HG03460 (cell line): Measurements from ENCODE around the gene HOXD3.

Source experiments
- ATAC-seq: cut with Tn5 transposase; IDR thresholded peaks from one replicate; pipeline ENCODE4 v1.9.1; 2021; ENCODE audit not compliant: unreplicated experiment

HOXD3 gene

DNA sequence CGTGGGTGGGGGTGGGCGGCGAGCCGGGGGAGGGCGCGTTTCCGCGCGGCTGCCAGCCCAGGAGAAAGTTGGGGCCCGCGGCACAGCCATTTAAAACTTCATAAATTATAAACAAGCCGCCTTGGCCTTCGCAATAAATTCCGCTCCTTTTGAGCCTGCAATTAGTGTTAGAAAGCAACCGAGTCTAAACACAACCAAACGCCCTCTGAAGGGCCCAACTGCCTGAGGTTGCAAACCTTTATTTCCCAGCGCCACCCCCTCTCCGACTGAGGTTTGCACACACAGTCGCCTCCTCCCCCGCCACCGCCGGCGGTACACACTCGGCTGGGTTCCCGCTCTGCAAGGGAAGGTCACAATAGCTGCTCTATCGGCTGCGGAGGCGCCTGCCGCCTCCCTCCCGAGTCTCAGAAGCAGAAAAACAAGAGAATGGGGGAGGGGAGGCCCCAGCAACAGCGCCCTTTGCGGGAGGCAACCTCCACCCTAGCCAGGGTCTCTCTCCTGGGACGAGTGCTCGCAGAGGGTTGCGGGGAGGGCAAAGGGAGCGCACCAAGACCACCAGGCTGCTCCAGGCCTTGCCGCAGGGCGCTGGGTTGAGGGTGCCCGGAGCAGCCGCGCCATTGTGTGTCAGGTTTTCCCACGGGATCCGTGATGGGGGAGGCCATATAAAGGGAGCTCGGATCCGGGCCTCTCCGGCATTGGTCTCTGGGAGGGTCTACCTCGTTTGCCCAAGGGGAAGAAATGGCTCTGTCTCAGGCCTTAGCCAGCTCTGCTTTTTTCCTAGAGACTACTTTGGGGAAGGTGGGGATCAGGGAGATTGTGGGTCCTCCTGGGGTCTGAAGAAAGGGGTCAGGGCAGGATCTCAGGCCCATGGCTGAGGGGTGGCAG is 18.0 kb downstream of the HOXD3 start:
- ATAC-seq = no peak

DNA sequence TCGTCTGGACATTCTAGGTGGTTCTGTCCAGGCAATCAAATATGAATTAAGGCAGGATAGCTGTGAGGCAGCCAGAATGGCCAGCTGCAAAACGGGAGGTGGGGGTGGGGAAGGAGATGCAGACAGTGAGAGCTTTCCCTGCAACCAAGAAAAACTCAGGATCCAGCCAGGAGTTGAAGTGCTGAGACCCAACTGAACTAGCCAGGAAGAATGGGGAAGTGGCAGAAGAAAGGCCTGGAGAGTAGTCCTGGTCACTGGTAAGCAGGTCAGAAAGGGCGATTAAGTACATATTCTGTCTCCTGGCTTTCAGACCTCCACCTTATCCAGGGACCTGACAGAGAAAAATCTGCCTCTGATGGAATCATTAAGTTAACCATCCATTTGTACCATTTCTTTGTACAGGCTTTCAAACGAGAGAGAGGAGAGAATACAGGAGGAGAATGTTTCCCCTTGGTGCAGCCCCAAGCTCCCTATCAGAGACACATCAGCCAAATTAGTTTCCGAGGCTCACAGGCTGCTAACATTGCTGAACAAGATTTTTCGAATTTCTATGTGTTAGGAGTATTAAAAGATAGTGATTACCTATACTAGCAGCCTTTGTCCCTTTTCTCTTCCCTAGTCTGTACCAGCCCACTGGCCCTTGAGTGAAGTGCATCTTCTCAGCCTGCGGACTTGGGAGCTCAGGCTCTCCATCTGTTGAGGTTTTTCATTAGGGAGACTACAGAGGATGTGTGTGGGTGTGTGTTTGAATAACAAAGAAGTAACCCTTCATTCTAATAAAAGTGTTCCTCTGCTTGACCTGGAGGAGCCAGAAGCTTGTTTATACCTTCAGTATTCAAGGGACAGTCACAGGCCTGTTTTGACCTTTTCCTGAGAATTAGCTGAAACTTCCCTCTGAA is 18.9 kb downstream of the HOXD3 start:
- no peak for ATAC-seq

DNA sequence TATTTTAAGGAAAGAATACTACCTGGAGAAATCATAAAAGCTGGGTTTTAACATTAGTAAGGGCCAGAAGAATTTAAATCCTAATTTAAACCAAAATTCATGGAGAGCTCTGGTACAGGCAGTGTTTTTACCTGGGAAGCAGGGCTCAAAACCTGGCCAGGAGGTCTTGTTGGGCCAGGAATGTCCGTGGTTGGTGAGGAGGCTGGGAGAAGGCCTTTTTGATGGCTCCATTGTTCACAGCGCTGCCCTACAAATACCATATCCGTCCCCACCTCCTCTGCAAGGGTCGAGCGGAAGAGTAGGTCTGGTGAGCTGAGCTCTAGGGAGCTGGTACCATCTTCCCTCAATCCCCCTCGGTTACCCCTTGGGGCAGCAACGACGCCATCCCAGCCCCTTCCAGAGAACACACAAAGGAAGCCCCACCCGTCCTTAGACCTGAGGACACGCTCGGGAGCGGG is 20.5 kb downstream of the HOXD3 start:
- ATAC-seq = no peak

DNA sequence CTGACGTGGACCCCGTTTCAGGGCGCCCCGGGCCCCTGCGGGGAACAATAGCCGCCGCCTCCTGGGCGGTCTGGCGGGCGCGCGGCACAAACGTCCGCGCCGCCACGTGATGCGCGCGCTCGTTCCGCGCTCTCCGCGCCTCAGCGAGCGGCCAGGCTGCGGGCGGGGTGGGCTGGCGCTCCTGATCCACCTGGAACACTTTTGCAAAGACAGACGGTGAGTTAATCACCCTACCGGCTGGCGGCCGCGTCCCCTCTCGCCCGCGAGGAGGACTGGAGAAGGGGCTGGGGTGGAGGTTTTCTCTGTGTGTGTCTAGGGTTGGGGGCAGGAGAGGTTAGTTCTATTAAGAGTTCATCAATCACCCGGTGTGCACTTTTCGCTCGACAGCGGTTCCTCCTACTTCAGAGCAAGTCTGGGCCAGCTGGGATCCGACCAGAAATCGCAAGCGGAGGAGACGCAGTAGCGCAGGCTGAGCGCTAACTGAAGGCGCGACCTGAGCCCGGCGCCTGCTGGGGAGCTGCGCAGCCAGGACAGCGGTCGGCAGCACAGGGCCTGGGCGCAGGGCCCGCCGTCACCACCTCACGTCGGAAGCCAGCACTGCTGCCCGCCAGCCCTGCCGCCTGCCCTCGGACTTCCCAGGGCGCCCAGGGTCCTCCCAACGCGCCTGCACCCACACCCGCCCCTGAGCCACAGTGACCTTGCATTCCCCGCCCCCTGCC is 21.1 kb downstream of the HOXD3 start:
- ATAC-seq = no peak

DNA sequence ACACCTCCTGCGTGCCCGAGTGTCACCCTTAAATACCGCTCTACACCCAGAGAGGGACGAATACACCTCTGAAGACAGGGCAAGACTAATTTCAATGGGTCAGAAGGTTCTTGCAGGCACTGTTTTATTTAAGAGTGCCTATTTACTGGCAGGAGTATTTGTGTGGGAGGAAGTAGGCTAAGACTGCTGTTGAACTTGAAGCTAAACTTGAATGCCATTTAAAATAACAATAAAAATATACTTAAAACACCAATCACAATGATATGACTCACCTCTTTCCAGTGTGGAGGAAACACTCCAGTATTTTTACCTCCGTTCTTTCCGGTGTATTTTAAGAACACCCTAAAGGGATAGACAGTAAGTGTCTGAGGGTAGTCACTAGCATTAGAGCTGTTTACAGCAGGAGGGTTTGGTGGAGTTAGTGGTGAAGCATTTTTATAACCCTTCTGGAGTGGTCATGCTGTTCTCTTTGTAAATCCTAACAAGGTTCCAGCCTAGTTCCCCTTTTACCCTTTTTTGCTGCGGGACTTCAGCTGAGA is 21.7 kb downstream of the HOXD3 start:
- ATAC-seq = no peak

DNA sequence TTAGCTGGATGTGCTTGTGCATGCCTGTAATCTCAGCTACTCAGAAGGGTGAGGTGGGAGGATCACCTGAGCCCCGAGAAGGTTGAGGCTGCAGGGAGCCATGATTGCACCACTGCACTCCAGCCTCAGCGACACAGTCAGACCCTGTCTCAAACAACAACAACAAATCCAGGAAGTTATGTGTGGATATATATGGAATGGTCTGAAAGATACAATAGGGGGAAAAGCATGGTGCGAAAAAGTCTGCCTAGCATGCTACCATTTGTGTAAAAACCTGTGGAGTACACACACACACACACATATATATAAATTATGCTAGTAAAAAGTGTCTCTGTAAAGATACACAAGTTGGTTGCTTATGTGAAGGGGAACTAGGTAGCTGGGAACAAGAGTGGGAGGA is 24.4 kb downstream of the HOXD3 start:
- ATAC-seq = no peak

DNA sequence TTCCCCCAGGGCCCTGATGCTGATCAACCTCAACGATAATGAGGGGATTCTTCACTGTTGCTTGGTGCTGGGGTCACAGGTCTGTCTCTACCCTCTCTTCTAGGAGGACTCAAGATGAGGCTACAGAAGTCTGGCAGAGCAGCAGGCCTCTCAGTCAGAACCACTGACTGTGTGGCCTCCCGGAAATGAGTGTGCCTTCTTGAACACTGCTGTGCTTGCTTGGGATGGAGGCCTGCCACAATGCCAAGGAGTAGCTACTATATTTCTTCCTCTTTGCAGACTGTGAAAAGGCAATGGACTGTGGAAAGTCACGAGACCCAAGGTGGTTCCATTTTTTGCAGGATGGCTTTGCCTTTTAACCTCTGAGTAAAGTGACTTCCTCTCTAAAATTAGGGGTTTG is 25.6 kb downstream of the HOXD3 start:
- ATAC-seq = no peak

DNA sequence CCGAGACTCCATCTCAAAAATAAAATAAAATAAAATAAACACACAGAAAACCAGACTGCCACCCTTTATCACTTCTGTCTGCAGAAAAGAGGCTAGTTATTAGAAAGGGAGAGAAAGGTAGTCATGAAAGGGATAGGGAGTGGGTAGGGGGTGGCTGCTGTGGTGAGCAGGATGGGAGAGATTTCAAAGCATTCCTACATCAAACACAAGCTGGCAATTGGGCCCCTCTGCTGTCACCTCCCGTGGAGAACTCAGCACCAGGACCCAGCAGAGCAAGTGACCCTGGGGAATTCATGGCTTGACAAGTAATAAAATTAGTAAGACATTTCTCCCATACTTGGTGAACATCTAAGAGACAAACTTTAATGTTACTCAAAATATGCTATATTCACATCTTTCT is 27.6 kb downstream of the HOXD3 start:
- ATAC-seq = no peak

DNA sequence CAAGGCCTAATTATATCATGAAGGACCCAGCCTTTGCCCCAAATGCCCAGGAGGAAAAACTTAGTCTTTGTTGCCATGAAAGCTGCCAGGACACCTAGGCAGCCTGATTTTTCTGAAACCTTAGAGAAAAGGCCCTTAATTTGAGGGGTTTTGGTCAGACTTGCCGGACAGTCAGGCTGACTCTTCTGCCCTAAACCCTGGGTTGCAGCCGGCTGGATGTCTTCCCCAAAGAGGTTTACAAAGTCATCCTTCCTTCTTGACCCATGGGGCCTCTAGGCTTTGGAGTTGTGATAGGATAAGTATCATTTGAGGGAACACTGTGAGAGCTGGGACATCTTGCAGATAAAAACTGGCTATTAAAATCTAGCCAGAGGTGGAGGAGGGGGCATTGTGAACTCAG is 28.9 kb downstream of the HOXD3 start:
- ATAC-seq = no peak

DNA sequence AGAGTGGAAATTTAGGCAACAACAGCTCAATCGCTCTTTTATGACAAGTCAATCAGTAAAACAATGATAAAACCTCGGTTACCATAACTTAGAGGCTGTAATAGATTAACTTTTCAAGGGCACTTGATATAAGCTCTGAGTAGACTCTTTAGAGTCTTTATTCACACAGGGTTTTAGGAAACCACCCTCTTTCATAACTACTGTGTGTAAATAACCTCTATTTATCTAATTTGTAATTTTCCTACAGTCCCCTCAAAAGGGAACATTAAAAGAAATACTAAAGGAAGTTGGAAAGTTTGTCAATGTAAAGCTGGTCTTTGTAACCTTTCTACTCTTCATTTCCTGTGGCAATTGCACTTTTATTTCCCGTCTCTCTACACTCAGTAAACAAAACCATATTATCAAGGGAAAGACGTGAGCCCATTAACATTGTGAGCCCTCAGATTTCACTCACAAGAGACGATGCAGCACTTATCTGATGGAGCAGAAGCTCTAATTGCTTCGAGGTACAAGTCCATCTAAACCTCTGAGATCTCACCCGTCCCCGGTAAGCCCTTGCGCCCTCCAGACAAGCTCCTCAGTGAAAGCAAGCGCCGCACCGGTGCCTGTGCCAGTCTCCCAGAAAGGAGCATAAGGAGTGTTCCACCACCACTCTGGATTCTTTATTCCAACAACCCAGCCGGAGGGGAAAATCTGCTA is 30.2 kb downstream of the HOXD3 start:
- ATAC-seq = no peak

DNA sequence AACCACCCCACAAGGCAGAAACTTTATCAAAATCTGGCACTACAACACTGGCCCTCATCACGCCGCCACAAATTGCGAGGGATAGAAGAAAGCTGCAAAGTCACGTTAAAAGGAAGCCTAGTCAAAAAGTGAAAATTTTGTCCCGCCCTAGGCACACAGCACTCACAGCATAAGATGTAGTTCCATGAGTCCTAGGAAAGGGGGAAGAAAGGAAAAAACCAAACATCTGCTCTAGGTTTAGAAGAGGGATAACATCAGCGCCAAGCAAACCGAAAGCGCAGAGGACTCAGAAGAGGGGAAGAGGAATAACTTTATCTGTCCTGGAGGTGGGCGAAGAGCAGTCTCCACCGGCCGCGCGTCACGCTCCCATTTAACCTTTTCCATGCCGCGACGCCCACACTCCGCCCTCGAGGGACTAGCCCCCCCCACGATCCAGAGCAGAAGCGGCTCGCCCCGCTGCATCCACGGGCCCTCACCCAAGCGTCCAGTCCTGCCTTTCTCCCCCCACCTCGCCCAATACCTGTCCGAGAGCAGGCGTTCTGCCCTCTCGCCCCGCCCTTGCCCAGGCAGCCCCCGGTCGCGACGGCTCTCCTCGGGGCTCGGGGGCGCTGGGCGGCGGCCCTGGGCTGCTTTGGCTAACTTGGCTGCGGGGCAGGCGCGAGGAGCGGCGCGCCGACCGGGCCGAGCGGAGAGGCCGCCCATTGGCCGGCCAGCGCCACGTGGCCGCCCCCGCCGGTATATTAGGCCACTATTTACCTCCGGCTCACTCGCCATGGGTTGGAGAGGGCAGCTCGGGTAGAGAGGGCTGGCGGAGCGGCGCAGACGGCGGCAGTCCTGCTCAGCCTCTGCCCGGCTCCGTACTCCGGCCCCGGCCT is 31.0 kb downstream of the HOXD3 start, which contains the start of gene HOXD1:
Gene HOXD1, plus strand, starts transcription at position 770 of the 875 bp plus-strand sequence. CDS start 134 bp downstream, outside the sequence.
- ATAC-seq = peak; percentile 76

DNA sequence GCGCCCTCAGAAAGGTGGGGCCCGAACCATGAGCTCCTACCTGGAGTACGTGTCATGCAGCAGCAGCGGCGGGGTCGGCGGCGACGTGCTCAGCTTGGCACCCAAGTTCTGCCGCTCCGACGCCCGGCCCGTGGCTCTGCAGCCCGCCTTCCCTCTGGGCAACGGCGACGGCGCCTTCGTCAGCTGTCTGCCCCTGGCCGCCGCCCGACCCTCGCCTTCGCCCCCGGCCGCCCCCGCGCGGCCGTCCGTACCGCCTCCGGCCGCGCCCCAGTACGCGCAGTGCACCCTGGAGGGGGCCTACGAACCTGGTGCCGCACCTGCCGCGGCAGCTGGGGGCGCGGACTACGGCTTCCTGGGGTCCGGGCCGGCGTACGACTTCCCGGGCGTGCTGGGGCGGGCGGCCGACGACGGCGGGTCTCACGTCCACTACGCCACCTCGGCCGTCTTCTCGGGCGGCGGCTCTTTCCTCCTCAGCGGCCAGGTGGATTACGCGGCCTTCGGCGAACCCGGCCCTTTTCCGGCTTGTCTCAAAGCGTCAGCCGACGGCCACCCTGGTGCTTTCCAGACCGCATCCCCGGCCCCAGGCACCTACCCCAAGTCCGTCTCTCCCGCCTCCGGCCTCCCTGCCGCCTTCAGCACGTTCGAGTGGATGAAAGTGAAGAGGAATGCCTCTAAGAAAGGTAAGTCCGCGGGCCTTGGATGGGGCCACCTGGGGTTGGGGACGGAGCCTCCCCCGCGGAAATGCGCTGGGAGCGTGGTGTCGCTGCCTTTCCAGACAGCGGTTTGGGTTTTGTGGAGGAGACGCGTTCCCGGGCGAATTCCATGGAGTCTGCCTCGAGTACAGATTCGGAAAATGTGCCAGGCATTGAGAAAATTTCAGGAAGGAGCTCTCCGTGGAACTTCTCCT is 31.9 kb downstream of the HOXD3 start:
- no peak for ATAC-seq

DNA sequence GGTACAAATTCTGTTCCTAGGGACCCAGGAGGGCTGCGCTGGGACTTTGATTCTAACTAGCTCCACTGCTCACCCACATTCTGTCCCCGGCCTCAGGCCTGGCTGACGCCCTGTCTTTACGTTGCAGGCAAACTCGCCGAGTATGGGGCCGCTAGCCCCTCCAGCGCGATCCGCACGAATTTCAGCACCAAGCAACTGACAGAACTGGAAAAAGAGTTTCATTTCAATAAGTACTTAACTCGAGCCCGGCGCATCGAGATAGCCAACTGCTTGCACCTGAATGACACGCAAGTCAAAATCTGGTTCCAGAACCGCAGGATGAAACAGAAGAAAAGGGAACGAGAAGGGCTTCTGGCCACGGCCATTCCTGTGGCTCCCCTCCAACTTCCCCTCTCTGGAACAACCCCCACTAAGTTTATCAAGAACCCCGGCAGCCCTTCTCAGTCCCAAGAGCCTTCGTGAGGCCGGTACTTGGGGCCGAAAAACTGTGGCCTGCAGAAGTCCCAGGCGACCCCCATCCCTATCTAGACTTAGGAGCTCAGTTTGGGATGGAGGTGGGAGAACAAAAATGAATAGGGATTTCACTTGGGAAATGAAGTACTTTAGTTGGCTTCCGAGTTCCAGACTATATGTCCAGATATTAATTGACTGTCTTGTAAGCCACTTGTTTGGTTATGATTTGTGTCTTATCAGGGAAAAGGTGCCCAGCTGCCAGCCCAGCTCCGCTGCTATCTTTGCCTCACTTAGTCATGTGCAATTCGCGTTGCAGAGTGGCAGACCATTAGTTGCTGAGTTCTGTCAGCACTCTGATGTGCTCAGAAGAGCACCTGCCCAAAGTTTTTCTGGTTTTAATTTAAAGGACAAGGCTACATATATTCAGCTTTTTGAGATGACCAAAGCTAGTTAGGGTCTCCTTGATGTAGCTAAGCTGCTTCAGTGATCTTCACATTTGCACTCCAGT is 32.9 kb downstream of the HOXD3 start:
- ATAC-seq = no peak

DNA sequence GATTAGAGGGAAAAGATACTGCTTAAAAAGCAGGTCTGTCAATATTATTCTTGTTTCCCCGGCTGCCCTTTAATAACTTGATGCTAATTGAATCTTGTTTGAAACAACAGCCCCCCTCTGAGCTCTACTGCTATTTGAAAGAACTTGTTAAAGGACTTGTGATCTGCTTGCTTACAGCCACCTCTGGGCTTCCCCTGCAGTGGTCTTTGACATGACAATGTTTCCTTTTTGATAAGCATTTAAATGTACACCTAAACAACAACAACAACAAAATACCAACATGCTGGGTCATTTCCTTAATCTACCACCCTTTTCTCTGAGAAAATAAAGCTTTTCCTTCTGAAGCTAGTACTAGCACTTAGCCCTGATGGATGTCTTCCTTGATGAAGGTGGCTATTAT is 35.2 kb downstream of the HOXD3 start:
- no peak for ATAC-seq

DNA sequence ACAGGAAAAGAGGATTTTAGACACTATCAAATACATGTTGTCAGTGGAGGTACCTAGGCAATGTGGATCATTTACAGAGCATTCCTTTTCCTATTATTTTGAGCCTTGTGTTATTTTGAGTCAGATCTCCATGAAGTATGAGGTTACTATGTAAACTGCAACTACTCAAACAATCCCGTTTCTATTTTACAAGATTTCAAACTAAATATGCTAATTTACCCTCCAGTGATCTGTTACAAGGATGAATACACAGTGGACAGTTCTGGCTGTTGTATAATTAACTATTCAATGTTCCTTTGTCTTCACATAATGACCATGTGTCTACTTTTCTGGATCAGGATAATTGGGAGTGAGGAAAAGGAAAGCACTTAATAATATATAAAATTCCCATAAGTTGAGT is 35.9 kb downstream of the HOXD3 start:
- ATAC-seq = no peak

DNA sequence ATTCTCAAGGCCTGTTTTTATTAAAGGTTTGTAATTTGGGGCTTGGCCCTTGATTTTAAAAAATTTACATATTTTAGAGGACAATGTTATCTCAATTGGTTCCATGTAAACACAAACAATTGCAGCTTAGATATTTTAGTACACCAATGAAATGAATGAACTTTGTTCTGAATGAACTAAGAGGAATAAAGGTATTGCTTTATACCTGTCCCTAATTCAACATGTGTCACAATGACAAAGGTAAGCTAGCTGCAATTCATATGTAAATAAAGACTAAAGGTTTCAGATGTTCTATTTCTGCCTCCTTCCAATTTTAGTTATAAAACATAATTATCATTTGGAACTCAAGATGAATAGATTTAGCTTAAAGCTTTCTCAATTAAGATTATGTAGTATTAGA is 42.8 kb downstream of the HOXD3 start:
- no peak for ATAC-seq

DNA sequence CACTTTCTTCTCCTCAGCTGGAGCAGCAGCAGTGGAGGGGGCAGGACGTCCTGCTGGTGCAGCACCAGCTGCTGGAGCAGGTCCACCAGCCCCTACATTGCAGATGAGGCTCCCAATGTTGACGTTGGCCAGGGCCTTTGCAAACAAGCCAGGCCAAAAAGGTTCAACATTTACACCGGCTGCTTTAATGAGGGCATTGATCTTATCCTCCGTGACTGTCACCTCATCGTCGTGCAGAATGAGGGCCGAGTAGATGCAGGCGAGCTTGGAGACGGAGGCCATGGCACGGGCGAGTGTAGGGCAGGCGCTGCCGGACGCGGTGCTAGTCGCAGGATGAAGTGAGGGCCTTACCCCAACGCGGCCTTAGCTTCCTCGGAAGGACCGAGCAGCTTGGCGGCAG is 43.9 kb downstream of the HOXD3 start:
- ATAC-seq = no peak
